ENCODE results near the gene POLQ. TPM values are rescaled to one million over a fixed set of nuclear protein-coding genes. Genes with fewer than 3 reads are reported as not detected.
"Not testable (repeated sequence)": the region's sequence is repeated elsewhere in the genome, so short reads cannot be mapped to it uniquely, and the experiment has no call there.

POLQ gene
- total RNA-seq, 1 experiment from 2014 or later: 9.5 TPM

- no peak for DNase-seq (ENCODE audit: low read depth)
Observed at GRCh38 chr3:121514496-121514895, 31.3 kb downstream of the POLQ start.

GRCh38 chr3:121508389-121508788, 37.4 kb downstream of the POLQ start:
- no peak for DNase-seq (ENCODE audit: low read depth)

- no peak for DNase-seq (ENCODE audit: low read depth)
Observed at GRCh38 chr3:121505256-121505655, 40.5 kb downstream of the POLQ start.

GRCh38 chr3:121504618-121505017, 41.2 kb downstream of the POLQ start:
- DNase-seq (ENCODE audit: low read depth): no peak

- no peak for DNase-seq (ENCODE audit: low read depth)
Observed at GRCh38 chr3:121496786-121497185, 49.0 kb downstream of the POLQ start.

GRCh38 chr3:121493431-121493830, 52.4 kb downstream of the POLQ start:
- DNase-seq (ENCODE audit: low read depth): no peak

- no peak for DNase-seq (ENCODE audit: low read depth)
Observed at GRCh38 chr3:121491683-121492320, 54.0 kb downstream of the POLQ start.

- no peak for DNase-seq (ENCODE audit: low read depth)
Observed at GRCh38 chr3:121490161-121490560, 55.6 kb downstream of the POLQ start.

GRCh38 chr3:121488628-121489027, 57.2 kb downstream of the POLQ start:
- no peak for DNase-seq (ENCODE audit: low read depth)

DNA sequence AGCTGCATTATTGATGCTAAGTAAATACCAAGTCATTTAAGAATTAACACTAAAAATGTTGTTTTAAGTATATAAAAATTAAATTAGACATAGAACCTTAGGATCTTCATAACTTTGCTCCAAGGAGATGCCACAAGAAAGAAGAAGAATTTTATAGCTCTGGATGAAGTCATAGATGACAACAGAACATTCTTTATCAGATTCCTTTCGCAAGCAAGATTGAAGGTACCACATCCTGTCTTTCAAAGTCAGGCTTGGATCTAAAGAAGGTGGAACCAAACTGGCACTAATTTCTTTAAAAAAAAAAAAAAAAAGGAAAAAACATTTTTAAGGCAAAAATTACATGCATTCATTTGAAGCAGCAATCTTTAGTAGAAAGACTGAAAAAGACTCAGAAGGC, 62.5 kb downstream of the POLQ start:
- no peak for DNase-seq (ENCODE audit: low read depth)

DNA sequence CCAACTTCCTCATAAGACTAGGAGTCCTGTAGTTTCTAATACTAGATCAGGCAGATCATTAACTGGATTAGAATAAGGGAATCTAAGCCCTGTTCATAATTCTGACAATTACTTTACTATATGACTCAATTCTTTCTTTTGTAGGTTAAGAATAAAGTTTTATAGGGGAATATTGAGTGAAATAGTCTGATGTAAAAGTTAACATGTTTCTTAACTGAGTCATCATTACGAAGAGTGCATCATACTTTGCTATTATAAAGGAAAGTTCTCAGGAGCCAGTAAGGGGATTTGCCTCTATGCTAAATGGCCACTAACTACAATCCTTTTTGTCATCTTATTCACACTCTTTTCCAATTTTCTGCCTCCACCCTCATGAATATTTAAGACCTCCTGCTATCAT, 63.1 kb downstream of the POLQ start:
- peak; percentile 15 for DNase-seq (ENCODE audit: low read depth)

DNA sequence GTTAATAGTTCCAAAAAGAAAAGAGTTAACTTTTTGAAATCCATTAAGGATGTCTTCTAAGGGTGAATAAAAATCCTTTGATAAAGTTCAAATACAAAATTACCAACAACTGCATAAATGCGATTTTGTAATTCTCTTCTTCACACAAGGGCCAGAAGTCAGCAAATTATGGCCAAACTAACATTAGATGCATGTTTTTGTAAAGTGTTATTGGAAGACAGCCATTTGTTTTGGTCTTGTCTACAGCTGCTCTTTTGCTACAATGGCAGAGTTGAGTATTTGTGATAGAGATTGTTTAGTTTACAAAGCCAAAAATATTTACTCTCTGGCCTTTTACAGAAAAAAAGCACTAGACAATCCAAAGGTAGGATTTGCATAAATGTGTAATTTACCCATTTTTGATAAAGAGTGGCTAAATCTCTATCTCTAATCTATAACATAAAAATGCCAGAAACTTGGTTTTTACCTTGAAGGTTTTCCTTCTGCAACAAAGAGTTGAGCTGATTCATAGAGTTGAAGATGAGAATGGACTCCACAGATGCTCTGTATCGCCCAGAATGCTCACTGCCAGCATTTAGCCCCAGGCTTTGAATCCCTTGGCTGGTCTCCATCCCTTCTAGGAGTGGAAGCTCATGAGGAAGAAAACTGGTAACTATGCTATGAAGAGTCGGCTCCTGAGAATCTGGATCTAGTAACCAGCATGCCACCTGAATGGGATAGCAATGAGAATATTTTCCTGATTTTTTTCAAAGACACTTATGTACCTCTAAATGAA, 64.5 kb downstream of the POLQ start:
- DNase-seq (ENCODE audit: low read depth): no peak

DNA sequence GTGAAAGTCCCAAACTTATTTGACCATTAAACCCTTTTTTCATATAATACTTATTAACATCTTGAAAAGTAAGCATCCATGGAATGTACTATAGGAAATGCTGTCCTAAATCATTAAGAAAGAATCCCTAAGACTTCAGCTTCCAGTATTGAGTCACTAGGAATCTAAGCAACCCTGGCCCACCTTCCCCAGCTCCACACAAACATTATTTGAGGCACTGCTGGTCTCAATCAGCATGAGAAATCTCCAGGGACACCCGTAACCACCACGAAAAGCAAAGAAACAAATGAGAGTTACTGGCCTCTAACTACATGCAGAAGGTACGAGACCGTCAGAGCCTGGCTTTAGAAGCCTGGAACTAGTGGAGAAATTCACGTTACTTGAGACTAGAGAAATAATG, 68.2 kb downstream of the POLQ start:
- no peak for DNase-seq (ENCODE audit: low read depth)

DNA sequence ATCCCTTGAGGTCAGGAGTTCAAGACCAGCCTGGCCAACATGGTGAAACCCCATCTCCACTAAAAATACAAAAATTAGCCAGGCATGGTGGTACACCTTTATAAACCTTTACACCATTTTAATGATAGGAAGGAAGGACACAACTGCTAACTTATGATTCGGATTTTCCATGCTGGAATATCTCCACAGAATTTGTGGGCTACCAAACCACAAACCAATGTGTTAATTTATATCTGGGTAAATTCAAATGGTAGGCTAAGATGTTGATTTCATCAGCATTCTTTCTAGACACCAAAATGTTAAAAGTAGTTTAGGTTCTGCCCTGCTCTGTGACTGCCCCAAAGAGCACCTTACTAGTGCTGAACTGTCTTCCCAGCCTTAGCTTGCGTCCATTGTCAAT, 72.8 kb downstream of the POLQ start:
- no peak for DNase-seq (ENCODE audit: low read depth)

DNA sequence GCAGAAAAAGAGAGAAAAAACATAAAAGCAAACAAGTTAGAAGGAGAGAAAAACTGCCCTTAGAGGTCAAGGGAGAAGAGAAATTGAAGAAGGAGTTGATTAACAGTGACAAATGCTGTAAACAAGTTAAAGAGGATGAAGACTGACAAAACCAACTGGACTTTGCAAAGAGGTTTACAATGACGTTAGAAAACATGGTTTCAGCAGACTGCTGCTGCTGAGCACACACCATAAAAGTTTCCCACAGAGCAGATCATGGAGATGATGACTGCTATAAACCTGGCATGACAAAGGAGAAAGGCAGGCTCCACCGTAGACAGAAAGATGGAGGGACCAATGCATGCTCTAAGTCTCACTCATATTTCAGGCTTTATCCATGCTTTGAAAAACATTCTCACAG, 78.7 kb downstream of the POLQ start:
- DNase-seq (ENCODE audit: low read depth): no peak

GRCh38 chr3:121463745-121464144, 82.0 kb downstream of the POLQ start:
- DNase-seq (ENCODE audit: low read depth): no peak

DNA sequence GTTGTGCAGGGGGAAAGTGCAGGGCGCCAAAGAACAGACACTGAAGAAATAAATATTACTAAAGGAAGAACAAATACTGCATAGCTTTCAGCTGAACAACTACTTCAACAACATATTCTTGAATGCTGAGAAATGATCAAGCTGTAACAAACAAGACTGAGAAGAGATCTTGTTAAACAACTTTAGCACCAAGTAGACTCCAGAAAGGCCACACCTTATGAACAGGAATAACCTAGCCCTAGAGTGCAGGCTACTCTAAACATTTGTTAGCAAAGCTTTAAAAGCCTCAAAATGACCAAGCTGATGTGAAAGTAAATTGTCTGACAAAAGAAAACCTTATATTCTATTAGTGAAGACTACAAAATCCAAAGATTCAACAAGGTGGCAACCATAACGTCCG, 83.2 kb downstream of the POLQ start:
- no peak for DNase-seq (ENCODE audit: low read depth)

DNA sequence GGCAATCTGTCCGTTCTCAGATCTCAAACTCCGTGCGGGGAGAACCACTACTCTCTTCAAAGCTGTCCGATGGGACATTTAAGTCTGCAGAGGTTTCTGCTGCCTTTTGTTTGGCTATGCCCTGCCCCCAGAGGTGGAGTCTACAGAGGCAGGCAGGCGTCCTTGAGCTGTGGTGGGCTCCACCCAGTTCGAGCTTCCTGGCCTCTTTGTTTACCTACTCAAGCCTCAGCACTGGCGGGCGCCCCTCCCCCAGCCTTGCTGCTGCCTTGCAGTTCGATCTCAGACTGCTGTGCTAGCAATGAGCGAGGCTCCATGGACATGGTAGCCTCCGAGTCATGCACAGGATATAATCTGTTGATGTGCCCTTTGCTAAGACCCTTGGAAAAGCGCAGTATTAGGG, 94.0 kb downstream of the POLQ start:
- not testable (repeated sequence) for DNase-seq (ENCODE audit: low read depth)

GRCh38 chr3:121443456-121443855, 102.3 kb downstream of the POLQ start:
- no peak for DNase-seq (ENCODE audit: low read depth)

DNA sequence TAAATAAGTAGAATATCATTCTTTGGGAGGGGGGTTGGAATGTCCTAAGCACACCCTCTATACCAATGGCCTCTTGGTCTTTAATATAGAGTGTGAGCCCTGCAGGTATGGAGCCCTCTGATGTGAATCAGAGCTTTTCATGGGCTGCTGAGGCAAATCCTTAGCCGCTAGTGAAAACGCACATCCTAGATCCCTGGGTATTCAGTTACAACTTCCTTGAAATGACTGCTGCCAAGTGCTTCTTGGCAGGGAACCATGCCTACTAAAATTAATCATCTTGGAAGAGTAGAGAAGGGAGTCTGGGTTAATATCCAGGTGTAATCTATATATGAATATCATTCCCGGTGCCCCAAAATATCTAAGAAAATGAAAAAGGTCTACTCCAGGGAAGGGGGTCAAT, 109.1 kb downstream of the POLQ start:
- DNase-seq (ENCODE audit: low read depth): no peak

DNA sequence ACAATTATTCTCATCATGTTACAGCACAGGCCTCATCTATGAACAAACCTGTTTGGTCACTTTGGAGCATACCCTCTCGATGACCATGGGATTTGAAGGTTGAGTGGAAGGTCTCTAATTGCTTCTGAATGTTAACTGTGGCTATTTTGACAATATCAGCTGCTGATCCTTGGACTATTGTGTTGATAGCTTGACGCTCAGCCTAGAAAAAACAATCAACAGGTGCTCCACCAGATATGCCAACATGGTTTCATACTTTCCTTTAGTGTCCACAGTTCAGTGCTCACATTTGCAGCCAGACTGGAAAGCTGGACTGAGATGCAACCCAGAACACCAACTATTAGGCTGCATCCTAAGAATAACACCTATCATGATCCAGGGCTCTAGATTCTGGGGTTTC, 109.7 kb downstream of the POLQ start:
- no peak for DNase-seq (ENCODE audit: low read depth)

- peak; percentile 60 for DNase-seq (ENCODE audit: low read depth)
Observed at GRCh38 chr3:121431726-121432517, 113.9 kb downstream of the POLQ start.

Data from Daoy (cell line).